ENCODE data around the gene PCBP2. TPM values are rescaled to one million over a fixed set of nuclear protein-coding genes. Genes with fewer than 3 reads are reported as not detected.
A peak's percentile ranks its signal among the peaks of the same experiment; 100 is the strongest.

PCBP2 gene
- total and polyA plus RNA-seq, 10 of the 15 experiments (the other 5 are each of a cell fraction or from before 2014, with no cell fraction given): 109 to 803 (median 327) TPM

DNA sequence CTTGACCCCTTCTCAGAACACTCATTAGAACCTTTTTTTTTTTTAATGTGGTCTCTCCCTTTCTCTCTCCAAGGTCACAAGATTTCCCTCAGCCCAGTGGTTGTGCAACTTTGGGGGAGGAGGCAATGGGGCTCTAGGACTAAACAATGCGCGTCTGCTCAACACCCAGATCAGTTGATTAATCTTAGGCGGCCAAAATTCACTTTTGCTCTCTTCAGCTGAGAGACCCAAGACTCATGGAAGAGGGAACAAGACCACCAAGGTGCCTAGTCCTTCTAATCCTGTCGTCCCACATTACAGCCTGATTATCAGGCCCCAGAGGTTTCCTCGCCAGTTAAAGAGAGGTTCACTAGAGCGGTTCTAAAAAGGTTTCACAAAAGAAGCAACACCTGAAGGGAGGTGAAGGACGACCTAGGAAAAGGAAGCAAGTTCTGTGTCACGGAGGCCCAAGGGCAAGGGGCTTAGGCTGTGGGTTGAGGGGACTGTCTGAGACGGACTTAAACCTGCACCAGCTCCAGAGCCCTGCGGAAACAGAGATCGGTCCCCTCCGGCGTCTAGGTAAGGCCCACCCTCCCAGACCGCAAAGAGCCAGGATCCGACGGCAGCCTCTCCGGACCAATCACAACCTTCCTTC is 48.4 kb downstream of the PCBP2 start (continued):
- TF ChIP-seq ZNF207 (IDR thresholded peaks at IDR 0.05; ENCODE audit: borderline replicate concordance): no peak
- TF ChIP-seq, protein P1, sequence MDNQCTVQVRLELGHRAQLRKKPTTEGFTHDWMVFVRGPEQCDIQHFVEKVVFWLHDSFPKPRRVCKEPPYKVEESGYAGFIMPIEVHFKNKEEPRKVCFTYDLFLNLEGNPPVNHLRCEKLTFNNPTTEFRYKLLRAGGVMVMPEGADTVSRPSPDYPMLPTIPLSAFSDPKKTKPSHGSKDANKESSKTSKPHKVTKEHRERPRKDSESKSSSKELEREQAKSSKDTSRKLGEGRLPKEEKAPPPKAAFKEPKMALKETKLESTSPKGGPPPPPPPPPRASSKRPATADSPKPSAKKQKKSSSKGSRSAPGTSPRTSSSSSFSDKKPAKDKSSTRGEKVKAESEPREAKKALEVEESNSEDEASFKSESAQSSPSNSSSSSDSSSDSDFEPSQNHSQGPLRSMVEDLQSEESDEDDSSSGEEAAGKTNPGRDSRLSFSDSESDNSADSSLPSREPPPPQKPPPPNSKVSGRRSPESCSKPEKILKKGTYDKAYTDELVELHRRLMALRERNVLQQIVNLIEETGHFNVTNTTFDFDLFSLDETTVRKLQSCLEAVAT (IDR thresholded peaks at IDR 0.05): peak; percentile 48; the same call in 1 of the 2 replicates
- TF ChIP-seq CBX3 (IDR thresholded peaks at IDR 0.05; ENCODE audit: borderline replicate concordance, low read depth): no peak
- TF ChIP-seq CBFB (IDR thresholded peaks at IDR 0.05; ENCODE audit: low read depth): peak; percentile 75; the same call in 1 of the 2 replicates
- no peak for TF ChIP-seq PAX5 (IDR thresholded peaks at IDR 0.05; ENCODE audit: borderline replicate concordance, low read depth, low read length)
- TF ChIP-seq, protein P2, sequence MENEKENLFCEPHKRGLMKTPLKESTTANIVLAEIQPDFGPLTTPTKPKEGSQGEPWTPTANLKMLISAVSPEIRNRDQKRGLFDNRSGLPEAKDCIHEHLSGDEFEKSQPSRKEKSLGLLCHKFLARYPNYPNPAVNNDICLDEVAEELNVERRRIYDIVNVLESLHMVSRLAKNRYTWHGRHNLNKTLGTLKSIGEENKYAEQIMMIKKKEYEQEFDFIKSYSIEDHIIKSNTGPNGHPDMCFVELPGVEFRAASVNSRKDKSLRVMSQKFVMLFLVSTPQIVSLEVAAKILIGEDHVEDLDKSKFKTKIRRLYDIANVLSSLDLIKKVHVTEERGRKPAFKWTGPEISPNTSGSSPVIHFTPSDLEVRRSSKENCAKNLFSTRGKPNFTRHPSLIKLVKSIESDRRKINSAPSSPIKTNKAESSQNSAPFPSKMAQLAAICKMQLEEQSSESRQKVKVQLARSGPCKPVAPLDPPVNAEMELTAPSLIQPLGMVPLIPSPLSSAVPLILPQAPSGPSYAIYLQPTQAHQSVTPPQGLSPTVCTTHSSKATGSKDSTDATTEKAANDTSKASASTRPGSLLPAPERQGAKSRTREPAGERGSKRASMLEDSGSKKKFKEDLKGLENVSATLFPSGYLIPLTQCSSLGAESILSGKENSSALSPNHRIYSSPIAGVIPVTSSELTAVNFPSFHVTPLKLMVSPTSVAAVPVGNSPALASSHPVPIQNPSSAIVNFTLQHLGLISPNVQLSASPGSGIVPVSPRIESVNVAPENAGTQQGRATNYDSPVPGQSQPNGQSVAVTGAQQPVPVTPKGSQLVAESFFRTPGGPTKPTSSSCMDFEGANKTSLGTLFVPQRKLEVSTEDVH (IDR thresholded peaks at IDR 0.05; ENCODE audit: low read depth, partially characterized antibody): no peak

Measured in GM12878 (cell line).